C4-2B (cell line): ENCODE data around the gene COMP.

Experiments
- CTCF ChIP-seq: fragments of 450-650 bp; conservative IDR thresholded peaks from 2 replicates; pipeline ENCODE4 v1.5.1; 2017; ENCODE audit warnings: mild to moderate bottlenecking
- ZFX ChIP-seq: fragments of 450-650 bp; IDR thresholded peaks from 2 replicates; pipeline ENCODE4 v1.6.1; 2017

- no peak for TF ChIP-seq CTCF
- TF ChIP-seq ZFX = no peak
These were observed 42.0 kb upstream of the COMP start for GRCh38 chr19:18833141-18833476.
